Immature natural killer cell (primary cell): ENCODE data around the gene SYT7. TPM values are rescaled to one million over a fixed set of nuclear protein-coding genes. Genes with fewer than 3 reads are reported as not detected.

ENCODE experiments used
- DNase-seq, 3 donors: peaks; one replicate each; pipeline ENCODE4 v3.0.0; 2022; ENCODE audit warnings: mixed read lengths in 1 of 3
- H3K27ac Mint-ChIP-seq, 6 donors: one replicate each; pipeline ENCODE4 v1.8.0; 2020; ENCODE audit warnings: mixed read lengths in 6 of 6, mild to moderate bottlenecking in 5 of 6, inconsistent platforms in 4 of 6, moderate library complexity in 3 of 6
- H3K27me3 Mint-ChIP-seq, 3 donors: one replicate each; pipeline ENCODE4 v1.8.0; 2020 to 2021; ENCODE audit warnings: low read depth in 3 of 3, mild to moderate bottlenecking in 3 of 3, mixed read lengths in 3 of 3, moderate library complexity in 3 of 3, inconsistent platforms in 1 of 3
- H3K36me3 Mint-ChIP-seq, 3 donors: one replicate each; pipeline ENCODE4 v1.8.0; 2020; ENCODE audit warnings: mixed read lengths in 3 of 3, inconsistent platforms in 2 of 3, mild to moderate bottlenecking in 2 of 3
- H3K4me1 Mint-ChIP-seq, 2 donors: one replicate each; pipeline ENCODE4 v1.8.0; 2020; ENCODE audit warnings: inconsistent platforms in 2 of 2, mild to moderate bottlenecking in 2 of 2, mixed read lengths in 2 of 2, moderate library complexity in 1 of 2
- H3K4me3 Mint-ChIP-seq, 5 donors: one replicate each; pipeline ENCODE4 v1.8.0; 2020; ENCODE audit warnings: mild to moderate bottlenecking in 5 of 5, mixed read lengths in 5 of 5, inconsistent platforms in 3 of 5, moderate library complexity in 3 of 5
- H3K9me3 Mint-ChIP-seq, 6 donors: one replicate each; pipeline ENCODE4 v1.8.0; 2020; ENCODE audit warnings: mild to moderate bottlenecking in 6 of 6, mixed read lengths in 6 of 6, inconsistent platforms in 4 of 6, moderate library complexity in 3 of 6
- polyA plus RNA-seq, 3 donors: library from polyadenylated mRNA; unstranded; fragments of 300-500 nt; fragmentation: Illumina TruSeq; gene quantifications; one replicate each; pipeline ENCODE4 v1.2.3, GENCODE V29; 2021

Gene SYT7
- polyA plus RNA-seq, 3 donors from 2014 or later: not detected

DNA sequence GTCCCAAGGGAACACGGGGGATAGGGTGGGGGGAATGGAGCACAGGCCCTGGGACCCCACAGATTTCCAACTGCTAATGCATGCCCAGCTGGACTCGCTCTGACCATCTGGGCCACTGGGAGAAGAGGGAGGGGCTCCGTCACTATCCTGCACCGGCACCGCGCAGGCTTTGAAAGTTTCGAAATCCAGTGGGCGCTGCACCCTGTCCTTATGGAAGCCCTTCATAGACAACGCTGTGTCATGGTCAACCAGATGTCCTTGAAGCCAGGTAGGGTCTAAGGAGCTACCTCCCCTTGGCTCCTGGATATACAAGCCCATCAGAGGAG lies 42.3 kb downstream of the SYT7 start:
- Mint-ChIP-seq H3K36me3 (no peaks in the 10 kb centered on the region), H3K4me3 (no peak overlapping the region), H3K4me1 (no peaks in the 10 kb centered on the region), H3K9me3 (peaks cover 0 to 1% (median 0%) of the 10 kb centered on the region in 6 donors), H3K27me3 (peaks cover 3 to 12% (median 6%) of the 10 kb centered on the region in 3 donors), H3K27ac (no peak overlapping the region)
- DNase-seq: no peak

DNA sequence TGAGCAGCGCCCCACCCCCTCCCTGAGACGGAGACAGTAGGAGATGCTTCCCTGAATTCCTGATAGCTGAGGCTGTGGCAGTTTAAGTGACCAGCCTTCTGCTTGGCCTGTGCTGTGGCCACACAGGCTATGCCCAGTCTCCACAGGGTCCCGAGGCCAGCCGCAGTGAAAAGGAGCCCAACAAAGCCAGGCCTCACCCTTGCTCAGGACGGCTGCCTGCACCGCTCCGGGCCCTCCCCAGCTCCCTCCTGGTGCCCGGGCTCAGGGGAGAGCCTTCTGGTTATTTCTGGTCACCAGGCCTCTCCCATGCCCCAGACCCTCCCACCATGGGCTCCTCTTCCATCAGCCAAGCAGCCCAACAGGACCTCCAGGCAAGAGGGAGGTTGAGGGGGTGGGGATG lies 43.5 kb downstream of the SYT7 start:
- Mint-ChIP-seq H3K4me3 (no peak overlapping the region), H3K27ac (no peak overlapping the region), H3K36me3 (no peaks in the 10 kb centered on the region), H3K27me3 (peaks cover 3 to 12% (median 6%) of the 10 kb centered on the region in 3 donors), H3K9me3 (peaks cover 0 to 1% (median 0%) of the 10 kb centered on the region in 6 donors), H3K4me1 (no peaks in the 10 kb centered on the region)
- no peak for DNase-seq

DNA sequence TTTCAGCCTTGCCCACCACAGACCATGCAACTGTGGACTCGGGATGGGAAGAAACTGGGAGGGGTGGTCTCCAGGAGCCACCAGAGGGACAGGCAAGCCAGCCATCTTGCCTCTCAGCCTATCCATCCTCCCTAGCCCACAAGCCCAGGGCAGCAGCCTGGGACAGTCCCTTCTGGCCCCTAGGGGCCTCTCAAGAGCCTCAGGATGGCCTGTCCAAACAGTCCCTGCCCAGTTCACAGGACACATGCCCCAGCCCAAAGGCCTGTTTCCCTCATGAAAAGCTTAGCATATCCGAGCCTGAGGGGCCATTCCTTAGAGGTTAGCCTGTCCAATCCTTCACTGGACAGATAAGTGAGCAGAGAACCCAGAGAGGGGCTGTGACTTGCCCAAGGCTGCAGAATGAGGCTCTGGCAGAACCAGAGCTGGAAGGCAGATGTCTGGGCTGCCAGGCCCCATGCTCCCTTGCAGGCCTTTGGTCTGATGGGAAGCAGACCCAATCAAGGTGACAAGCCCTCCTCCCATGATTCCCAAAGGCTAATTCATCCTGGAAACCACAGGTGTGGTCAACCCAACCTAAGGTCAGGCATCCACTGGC lies 44.1 kb downstream of the SYT7 start:
- Mint-ChIP-seq H3K27ac (no peak overlapping the region), H3K27me3 (peaks cover 3 to 12% (median 6%) of the 10 kb centered on the region in 3 donors), H3K36me3 (no peaks in the 10 kb centered on the region), H3K4me1 (no peaks in the 10 kb centered on the region), H3K4me3 (no peak overlapping the region), H3K9me3 (peaks cover 0 to 1% (median 0%) of the 10 kb centered on the region in 6 donors)
- no peak for DNase-seq

DNA sequence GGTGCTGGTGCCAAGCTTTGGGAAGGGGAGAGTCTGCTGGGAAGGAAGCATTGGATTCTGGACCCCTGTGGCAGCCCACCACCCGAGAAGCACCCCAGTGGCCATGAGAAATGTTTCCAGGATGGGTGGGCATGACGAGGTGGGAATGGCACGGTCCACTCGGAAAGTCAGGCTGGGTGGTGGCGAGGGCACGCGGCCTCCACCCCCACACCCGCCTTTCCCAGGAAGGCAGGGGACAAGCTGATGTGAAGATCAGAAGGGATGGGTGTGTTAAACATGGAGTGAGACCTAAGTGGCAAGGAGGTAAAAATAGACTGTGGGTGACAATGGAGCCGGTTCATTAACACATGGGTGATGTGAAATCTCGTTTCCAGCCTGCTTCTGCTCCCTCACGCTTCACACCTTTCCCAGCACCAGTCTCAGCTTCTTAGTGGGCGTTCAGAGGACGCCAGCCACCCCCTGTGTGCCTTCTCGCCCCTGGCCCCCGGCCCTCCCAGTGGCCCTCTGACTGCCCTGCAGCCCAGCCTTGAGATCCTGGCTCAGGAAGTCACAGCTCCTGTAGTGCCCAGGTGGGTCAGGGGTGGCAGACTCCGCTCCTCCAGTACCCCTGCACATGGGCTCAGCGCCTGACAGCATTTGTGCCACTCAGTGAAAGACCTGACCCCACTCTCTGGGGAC lies 44.7 kb downstream of the SYT7 start:
- no peaks in the 10 kb centered on the region for H3K36me3 Mint-ChIP-seq
- no peak for DNase-seq
- H3K4me3 Mint-ChIP-seq: no peak overlapping the region
- no peak overlapping the region for H3K27ac Mint-ChIP-seq
- peaks cover 2 to 8% (median 3%) of the 10 kb centered on the region in 3 donors for H3K27me3 Mint-ChIP-seq
- H3K4me1 Mint-ChIP-seq: no peaks in the 10 kb centered on the region
- peaks cover 0 to 1% (median 0%) of the 10 kb centered on the region in 6 donors for H3K9me3 Mint-ChIP-seq

DNA sequence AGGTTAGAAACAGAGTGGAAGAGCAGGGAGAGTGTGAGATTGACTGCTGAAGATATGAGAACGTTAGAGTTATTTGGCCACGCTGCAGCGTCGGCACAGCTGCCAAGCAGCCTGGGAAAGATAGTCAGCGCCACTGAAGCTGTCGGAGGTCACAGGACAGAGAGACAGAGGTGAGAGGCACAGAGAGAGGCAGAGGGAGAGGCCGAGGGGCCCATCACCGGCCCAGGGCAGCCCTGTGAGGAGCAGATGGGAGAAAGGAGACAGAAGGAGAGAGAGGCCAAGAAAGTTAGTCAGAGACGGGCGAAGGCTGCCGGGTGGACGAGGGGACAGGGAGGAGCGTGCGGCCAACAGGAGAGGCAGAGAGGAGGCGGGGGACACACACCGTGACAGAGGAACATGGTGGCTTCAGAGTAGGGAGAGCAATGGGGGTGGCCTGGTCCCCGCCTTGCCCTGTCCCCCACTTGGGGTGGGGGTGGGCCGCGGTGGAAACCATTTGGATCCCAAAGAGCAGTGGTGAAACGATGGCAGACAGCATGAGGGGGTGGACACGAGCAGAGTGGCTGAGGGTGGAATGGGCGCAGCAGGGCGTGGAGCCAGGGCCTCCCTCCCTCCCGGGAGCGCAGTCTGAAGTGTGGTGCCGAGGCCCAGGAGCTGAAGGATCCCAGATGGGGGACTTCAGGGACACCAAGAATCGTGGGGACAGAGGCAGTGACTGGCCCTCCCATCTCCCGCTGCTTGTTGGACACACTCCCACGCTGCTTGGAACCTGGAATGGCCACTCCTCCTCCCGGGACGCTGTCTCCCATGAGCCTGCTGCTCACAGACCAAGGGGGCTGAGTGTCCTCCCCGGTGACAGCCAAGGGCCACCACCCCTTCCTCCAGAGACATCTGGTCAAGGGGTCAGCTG lies 45.7 kb downstream of the SYT7 start:
- H3K27me3 Mint-ChIP-seq: peaks cover 2 to 8% (median 3%) of the 10 kb centered on the region in 3 donors
- H3K4me3 Mint-ChIP-seq: peak overlapping the region in 1 of 5 donors; percentile 24
- H3K4me1 Mint-ChIP-seq: no peaks in the 10 kb centered on the region
- no peak for DNase-seq
- H3K9me3 Mint-ChIP-seq: peaks cover 0 to 1% (median 0%) of the 10 kb centered on the region in 6 donors
- H3K36me3 Mint-ChIP-seq: no peaks in the 10 kb centered on the region
- no peak overlapping the region for H3K27ac Mint-ChIP-seq

DNA sequence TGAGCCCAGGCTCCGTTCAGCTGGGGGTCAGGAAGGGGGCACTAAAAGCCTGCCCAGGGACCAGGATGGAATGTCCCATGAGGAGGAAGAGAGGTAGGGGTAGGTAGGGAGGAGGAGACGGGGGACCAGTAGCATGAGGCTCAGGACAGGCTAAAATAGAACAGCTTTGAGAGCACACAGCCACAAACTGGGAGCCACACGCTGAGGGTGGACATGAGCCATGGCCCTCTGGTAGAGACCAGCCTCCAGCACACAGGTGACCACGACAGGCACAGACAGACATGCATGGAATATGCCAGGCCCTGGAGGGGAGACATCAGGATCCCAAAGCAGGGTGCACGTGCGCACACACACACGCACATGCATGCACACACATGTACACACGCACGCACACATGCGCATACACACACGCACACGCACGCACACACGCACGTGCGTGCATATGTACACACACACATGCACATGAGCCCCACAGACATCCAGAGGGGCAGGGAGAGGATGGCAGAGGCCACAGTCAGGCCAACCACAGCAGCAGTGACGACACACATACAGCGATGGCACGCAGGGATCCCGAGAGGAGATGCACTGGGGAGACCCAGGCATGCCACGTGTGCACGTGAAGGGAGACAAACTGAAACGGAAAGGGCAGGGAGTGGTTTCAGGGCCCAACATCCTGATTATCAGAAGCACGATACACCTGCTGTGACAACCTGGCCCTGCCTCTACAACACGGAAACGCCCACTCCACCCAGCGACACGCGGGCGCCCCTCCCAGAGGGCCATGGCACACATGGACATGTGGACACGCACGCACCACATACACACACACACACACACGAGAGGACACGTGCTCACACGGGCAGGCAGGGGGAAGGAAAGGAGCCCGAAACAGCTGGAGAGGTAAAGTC lies 46.6 kb downstream of the SYT7 start:
- peaks cover 3 to 8% (median 4%) of the 10 kb centered on the region in 3 donors for H3K27me3 Mint-ChIP-seq
- H3K4me3 Mint-ChIP-seq: no peak overlapping the region
- no peaks in the 10 kb centered on the region for H3K36me3 Mint-ChIP-seq
- no peaks in the 10 kb centered on the region for H3K4me1 Mint-ChIP-seq
- no peak for DNase-seq
- no peak overlapping the region for H3K27ac Mint-ChIP-seq
- no peaks in the 10 kb centered on the region for H3K9me3 Mint-ChIP-seq

DNA sequence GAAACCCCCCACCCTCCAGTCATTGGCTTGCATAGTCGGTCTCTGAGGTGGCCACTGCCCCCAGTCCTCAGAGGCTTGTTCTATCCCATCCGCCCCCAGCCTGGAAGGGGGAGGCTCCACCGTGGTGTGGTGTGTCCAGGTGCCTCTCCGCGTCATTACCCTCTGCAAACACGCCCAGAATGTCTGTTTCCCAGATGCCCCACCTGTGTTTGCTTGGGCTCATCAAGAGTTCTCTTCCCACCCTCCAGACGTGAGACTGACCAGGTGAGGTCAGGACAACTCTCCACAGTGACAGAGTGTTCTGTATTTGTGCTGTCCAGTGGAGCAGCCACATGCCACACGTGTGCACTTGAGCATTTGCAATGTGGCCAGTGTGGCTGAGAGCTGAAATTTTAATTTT lies 47.5 kb downstream of the SYT7 start:
- DNase-seq: no peak
- Mint-ChIP-seq H3K36me3 (no peaks in the 10 kb centered on the region), H3K27me3 (peaks cover 3 to 8% (median 5%) of the 10 kb centered on the region in 3 donors), H3K27ac (no peak overlapping the region), H3K9me3 (no peaks in the 10 kb centered on the region), H3K4me1 (no peaks in the 10 kb centered on the region), H3K4me3 (no peak overlapping the region)

DNA sequence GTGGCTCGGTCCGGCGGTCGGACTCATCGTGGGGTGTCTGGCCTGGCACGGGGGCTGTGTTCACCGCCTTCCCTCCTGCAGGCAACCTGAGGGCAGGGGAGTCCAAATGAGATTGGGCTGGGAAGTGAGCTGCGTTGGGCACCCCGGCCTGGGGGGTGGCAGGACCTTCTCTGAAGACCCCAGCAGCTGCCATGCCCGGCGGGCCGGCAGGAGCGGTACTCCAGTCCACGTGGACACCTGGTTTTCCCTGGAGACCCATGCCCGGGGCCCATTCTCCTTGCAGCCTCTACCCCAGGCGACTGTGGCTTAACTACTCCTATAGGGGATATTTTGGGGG lies 47.9 kb downstream of the SYT7 start:
- peaks cover 3 to 8% (median 4%) of the 10 kb centered on the region in 3 donors for H3K27me3 Mint-ChIP-seq
- H3K4me3 Mint-ChIP-seq: no peak overlapping the region

DNA sequence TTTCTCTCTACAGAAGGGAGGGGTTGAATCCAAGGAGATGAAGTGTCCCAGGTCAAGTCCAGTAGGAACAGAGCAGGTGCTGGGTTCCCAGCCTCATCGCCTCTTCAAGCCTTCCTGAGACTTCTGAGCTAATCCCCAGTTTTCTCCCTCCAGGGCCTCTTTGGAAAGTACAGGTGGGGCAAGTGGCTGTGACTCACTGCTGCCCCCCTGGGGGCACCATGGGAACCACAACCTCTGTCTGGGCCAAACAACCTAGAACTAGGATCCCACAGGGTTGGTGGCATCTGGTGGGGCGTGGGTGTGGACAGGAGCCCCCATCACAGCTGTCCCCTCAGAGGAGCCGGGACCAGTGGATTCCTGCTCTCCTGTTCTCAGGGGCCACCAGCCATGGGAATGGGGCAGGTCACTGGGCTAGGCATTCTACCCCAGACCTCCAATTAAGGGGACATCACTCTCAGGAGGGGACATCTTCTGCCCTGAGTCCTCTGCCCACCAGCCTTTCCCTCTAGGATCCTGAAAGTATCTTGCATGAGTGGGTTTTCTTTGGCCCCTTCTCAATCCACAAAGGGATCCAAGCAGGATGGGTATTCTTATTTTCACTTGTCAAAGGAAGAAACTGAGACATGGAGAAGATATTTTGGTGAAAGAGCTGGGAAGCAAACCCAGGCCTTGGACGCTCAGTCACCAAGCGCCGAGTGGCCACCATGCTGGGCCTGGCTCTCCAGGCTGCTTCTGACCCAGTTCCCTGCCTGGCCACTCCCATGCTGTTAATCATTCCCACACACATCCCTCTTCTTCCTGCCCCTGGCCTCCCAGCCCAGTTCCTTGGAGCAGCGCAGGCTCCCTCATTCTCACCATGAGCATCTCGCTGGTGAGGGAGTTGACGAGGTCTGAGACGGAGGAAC lies 48.5 kb downstream of the SYT7 start:
- peak in 1 of 3 donors; percentile 25 for DNase-seq
- Mint-ChIP-seq H3K36me3 (no peaks in the 10 kb centered on the region), H3K9me3 (no peaks in the 10 kb centered on the region), H3K27ac (no peak overlapping the region), H3K27me3 (peaks cover 3 to 6% (median 4%) of the 10 kb centered on the region in 3 donors), H3K4me1 (no peaks in the 10 kb centered on the region), H3K4me3 (no peak overlapping the region)

More for the DNA sequence above, 47.9 kb downstream of the SYT7 start:
- no peak for DNase-seq
- H3K36me3 Mint-ChIP-seq: no peaks in the 10 kb centered on the region
- no peaks in the 10 kb centered on the region for H3K4me1 Mint-ChIP-seq
- H3K9me3 Mint-ChIP-seq: no peaks in the 10 kb centered on the region
- H3K27ac Mint-ChIP-seq: no peak overlapping the region

DNA sequence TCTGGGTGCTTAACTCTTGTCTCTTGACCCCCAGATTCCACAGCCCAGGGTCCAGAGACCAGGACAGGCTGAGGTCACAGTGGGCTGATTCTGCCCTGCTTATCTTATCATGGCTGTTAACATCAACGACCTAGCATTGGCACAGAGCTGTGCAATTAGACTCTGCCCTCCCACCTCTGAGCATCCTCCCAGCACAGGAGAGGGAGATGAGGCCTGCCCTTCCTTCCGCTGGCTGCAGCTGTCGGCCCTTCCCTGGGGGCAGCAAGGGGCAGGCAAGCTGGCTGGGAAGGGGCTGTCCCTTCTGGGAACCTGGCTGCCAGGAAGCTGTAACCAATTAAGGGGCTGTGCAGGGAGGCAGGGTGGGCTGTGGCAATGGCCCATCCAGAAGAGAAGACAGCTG lies 49.8 kb downstream of the SYT7 start:
- Mint-ChIP-seq H3K4me1 (no peaks in the 10 kb centered on the region), H3K36me3 (no peaks in the 10 kb centered on the region), H3K27me3 (peaks cover 3 to 5% (median 4%) of the 10 kb centered on the region in 3 donors), H3K27ac (no peak overlapping the region), H3K4me3 (no peak overlapping the region), H3K9me3 (no peaks in the 10 kb centered on the region)
- DNase-seq: no peak

DNA sequence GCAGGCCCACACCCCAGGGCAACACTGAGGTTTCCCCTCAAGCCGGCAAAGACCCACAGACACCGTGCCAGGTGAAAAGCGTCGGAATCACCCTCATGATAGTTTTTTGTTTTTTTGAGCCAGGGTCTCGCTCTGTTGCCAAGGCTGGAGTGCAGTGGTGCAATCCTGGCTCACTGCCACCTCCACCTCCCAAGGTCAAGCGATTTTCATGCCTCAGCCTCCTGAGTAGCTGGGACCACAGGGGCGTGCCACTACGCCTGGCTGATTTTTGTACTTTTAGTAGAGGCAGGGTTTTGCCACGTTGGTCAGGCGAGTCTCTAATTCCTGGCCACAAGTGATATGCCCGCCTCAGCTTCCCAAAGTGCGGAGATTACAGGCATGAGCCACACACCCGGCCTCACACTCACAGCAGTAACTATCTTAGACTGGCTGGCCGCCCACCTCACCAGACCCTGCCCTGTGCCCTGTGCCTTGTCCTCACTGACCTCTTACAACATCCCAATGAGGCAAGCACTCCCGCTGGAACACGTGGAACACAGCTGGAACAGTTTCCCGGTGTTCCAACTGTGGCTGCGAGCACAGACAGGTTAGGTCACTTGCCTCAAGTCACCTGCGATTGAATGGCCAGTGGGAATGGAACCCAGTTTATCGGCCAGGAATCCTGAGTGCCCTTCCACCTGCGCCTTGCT lies 51.2 kb downstream of the SYT7 start:
- peaks cover 0 to 8% (median 7%) of the 10 kb centered on the region in 3 donors for H3K27me3 Mint-ChIP-seq

DNA sequence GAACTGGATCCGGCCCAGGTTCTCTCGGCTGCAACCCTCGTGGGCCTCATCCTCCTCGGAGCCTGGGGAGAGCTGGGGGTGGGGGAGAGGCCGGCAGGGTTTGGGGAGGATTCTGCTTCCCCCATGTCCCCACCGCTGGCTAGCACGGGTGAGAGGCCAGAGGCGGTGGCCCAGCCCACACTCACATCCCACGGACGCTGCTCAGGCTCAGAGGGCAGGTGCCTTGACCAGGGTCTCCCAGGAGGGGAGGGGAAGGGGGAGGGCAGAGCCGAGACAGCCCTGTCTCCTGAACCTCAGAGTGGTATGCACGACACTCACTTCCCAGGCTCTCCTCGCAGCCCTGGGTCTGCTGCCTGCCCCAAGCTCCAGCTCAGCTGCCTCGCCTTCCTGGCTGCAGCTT lies 52.8 kb downstream of the SYT7 start:
- Mint-ChIP-seq H3K4me1 (no peaks in the 10 kb centered on the region), H3K27me3 (peaks cover 0 to 12% (median 8%) of the 10 kb centered on the region in 3 donors), H3K36me3 (no peaks in the 10 kb centered on the region), H3K4me3 (no peak overlapping the region), H3K27ac (no peak overlapping the region), H3K9me3 (no peaks in the 10 kb centered on the region)
- DNase-seq: no peak

More for the DNA sequence above, 51.2 kb downstream of the SYT7 start:
- Mint-ChIP-seq H3K4me3 (no peak overlapping the region), H3K36me3 (no peaks in the 10 kb centered on the region), H3K27ac (no peak overlapping the region), H3K4me1 (no peaks in the 10 kb centered on the region), H3K9me3 (no peaks in the 10 kb centered on the region)
- DNase-seq: no peak
